ENCODE results near the gene BTRC.

DNA sequence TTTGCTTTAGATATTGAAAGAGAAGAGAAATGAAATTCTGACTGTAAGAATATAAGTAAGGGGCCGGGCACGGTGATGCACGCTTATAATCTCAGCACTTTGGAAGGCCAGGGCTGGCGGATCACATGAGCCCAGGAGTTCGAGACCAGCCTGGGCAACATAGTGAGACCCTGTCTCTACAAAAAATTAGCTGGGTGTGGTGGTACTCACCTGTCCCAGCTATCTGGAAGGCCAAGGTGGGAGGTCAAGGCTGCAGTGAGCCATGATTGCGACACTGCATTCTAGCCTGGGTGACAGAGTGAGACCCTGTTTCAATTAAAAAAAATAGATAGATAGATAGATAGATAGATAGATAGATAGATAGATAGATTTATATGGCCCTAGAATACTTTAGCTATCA, 82.3 kb downstream of the BTRC start:
- no peak for TF ChIP-seq POLR2A (IDR thresholded peaks at IDR 0.05)
- TF ChIP-seq, protein P1, sequence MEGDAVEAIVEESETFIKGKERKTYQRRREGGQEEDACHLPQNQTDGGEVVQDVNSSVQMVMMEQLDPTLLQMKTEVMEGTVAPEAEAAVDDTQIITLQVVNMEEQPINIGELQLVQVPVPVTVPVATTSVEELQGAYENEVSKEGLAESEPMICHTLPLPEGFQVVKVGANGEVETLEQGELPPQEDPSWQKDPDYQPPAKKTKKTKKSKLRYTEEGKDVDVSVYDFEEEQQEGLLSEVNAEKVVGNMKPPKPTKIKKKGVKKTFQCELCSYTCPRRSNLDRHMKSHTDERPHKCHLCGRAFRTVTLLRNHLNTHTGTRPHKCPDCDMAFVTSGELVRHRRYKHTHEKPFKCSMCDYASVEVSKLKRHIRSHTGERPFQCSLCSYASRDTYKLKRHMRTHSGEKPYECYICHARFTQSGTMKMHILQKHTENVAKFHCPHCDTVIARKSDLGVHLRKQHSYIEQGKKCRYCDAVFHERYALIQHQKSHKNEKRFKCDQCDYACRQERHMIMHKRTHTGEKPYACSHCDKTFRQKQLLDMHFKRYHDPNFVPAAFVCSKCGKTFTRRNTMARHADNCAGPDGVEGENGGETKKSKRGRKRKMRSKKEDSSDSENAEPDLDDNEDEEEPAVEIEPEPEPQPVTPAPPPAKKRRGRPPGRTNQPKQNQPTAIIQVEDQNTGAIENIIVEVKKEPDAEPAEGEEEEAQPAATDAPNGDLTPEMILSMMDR (IDR thresholded peaks at IDR 0.05), result no peak
- TF ChIP-seq POLR2AphosphoS5 (IDR thresholded peaks at IDR 0.05), result no peak

Data from prostate gland (tissue), 2 donors.